Stimulated activated CD8-positive, alpha-beta memory T cell treated with anti-CD3 and anti-CD28 coated beads, Interleukin-7, amount 100 ng/mL, for 48 hours (primary cell): ENCODE data around the gene GRM3.

ENCODE experiments used
- DNase-seq, 2 donors: peaks; one replicate each; pipeline ENCODE4 v3.0.0-alpha.2; 2020; ENCODE audit warnings: low read depth in 1 of 2; ENCODE audit errors: extremely low read depth in 1 of 2

GRM3 gene

DNA sequence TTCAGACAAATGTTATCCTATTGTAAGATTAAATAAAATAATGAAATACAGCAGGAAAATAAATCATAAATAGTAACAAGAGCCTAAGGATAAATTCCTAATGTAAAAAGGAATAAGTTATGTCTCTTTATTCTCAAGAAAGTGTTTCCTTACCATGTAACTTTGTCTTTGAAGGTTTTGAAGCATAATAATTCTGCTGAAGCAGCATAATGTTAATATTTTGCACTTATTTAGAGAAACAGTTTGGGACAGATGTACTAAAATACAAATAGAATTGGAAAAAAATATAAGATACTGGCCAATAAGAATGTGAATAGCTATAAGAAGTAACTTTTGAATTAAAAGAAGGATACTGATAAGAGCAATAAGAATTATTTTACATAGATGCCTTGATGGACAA lies 45.7 kb downstream of the GRM3 start:
- DNase-seq, result no peak

DNA sequence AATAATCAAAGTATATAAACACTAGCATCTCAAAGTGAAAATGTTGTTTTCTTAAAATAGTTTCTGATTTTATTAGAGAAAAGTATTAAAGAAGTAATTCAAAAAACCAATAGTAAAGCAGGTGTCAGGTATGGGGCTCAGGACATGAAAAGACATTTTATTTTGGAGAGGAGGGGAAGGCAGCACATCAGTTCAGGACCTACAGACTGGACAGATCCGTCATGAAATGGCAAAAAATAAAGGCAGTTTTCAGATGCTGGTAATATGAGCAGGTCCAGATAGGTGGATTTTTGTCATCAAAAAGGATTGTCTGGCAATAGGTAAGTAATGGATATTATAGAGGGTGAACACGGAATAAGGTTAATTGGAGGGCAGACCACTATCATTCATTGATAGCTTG lies 49.0 kb downstream of the GRM3 start:
- DNase-seq, result no peak

- no peak for DNase-seq
Observed at GRCh38 chr7:86706406-86706805, 62.7 kb downstream of the GRM3 start.

- no peak for DNase-seq
Observed at GRCh38 chr7:86708031-86708680, 64.4 kb downstream of the GRM3 start.

GRCh38 chr7:86720306-86720705 lies 76.6 kb downstream of the GRM3 start:
- no peak for DNase-seq

GRCh38 chr7:86733783-86734182 lies 90.1 kb downstream of the GRM3 start:
- DNase-seq, result no peak

DNA sequence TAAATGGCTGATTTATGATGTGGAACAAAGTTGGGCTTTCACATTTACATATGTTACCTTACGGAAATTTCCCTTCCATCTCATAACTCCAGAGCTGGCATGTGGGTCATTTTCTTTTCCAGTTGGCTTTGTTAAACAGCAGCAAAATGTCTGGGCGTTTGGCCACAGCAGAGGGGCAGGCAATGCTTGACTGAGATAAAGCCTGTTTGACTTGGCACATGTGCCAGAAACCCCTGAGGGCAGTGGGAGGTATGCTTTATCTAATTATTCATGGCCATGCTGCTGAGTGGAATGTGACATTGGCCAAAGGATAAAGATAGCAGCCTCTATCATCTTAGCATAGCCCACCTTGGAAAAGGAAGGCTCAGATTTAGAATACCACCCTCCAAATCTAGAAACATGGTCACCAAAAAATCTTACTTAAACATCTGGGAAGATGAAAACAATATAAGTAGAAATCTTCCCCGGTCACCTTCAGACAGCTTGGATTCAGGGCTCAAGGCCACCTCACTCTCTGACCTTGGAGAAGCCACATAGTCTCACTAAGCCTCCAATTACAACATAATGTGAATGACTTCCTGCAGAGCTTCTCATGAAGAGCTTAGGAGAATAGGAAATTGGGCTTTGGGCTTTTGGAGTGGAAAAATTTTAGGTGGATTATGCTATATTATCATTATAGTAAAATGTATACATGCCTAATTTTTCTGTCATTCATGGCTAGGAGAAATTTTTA lies 101.5 kb downstream of the GRM3 start:
- DNase-seq, result no peak

- DNase-seq, result no peak
Observed at GRCh38 chr7:86747698-86748097, 104.0 kb downstream of the GRM3 start.

DNA sequence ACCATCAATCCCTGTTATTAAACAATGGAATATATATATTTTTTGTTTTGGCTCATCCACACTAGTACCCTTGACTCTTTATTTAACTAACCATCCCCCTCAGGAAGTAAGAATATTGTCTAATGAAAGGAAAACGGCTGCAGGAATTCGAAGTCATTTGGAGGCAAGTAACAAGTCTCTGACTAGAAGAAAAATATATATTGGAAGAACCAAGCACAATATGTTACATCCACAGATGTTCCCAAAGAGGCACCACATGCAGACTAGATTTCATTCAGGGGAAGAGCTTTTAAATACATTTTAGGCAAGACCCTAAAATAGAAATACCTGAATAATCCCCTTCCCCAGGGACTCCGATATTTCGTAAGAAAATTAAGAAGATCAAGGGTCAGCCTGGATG lies 104.5 kb downstream of the GRM3 start:
- DNase-seq, result no peak

- DNase-seq, result no peak
Observed at GRCh38 chr7:86748843-86749719, 105.4 kb downstream of the GRM3 start.

GRCh38 chr7:86749741-86750665 lies 106.3 kb downstream of the GRM3 start:
- DNase-seq, result no peak

DNA sequence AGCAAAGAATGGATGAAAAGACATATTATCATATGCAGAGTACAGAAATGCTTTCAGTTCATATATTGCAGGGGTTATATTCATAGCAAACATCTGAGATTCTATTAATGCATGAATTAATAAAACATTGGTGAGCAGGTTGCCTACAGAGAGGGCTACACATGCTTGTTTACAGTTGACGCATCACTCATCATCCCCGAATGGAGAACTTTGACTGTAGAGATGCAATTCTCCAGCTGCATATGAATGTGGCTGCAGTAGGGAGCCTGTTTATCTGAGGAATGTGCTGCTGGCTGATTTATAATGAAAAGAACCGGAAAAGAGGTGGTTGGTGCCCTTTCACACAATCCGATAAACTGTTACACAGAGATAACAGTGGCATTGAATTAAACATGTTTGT lies 116.5 kb downstream of the GRM3 start:
- DNase-seq, result no peak

GRCh38 chr7:86762129-86762528 lies 118.4 kb downstream of the GRM3 start:
- no peak for DNase-seq

GRCh38 chr7:86765931-86766330 lies 122.2 kb downstream of the GRM3 start:
- DNase-seq, result no peak

DNA sequence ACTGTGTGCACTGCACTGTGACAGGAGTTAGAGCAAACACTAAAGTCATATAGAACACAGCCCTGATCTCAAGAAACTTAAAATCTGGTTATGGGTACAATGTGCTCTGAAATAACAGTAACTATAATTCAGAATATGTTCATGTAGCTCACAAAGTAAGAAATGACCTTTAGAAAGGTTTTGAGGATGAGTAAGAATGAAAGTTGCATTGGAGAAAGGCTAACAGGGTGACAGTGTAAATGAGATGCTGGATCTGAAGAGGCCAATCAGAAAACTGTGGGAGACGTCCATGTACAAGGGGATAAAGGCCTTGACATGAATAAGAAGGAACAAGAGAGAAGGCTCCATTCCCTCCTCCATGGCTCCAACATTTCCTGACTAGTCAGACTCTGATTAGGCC lies 124.7 kb downstream of the GRM3 start:
- DNase-seq, result no peak

GRCh38 chr7:86768967-86769760 lies 125.5 kb downstream of the GRM3 start:
- no peak for DNase-seq

DNA sequence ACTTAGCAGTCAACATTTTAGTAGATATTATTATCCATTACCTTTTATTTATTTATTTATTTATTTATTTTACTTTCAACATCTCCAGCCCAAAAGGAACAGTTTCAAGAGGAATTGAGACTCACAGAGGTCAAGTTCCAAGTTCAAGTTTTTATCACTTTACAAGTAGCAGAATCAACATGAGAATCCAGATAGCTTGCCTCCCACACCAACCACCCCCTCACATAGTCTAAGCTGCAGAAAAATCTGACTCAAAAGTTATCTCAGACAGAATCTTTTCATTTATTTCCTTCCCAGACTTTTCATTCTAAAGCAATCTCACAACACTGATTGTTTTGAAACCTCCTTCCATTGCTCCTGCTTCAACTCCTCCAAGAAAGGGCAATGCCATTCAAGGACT lies 129.6 kb downstream of the GRM3 start:
- no peak for DNase-seq

GRCh38 chr7:86775203-86775602 lies 131.5 kb downstream of the GRM3 start:
- no peak for DNase-seq

DNA sequence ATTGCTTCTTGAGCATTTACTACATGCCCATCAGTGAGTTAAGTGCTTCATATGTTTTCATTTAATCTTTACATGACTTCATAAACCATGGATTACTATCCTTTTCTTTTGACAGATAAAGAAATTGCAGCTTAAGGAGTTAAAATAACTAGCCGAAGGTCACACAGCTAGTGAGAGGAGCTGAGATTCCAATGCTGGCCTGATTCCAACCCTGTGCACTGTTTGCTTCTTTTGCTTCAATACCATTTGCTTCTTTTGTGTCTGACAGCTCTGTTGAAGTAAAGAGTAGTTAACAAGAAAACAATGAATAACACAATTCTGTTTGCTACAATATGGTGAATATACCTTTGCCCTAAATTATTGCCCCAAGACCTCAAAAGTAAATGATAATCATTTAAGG lies 132.4 kb downstream of the GRM3 start:
- no peak for DNase-seq

DNA sequence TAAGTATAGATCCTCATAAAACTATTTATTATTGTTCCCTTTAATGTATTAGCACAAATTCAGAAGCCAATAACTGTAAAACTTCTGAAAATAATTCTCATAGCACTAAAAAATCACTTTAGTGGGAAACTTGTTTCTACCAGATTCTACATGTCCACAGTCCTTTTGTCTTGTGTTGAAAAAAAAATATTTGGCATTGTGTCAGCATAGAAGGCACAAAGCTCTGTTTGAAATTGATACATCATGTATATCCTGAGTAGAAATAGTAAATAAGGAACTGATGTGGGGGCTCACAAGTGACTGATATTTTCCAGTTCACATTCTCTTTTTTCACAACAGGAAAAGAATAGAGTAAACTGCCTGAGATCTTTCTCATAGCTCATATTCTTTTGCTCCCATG lies 134.6 kb downstream of the GRM3 start:
- DNase-seq, result no peak
